ENCODE data around the gene RFTN1.

RFTN1 gene

GRCh38 chr3:16373341-16373946, 140.1 kb downstream of the RFTN1 start:
- no peak for DNase-seq

- DNase-seq = no peak
Measured at GRCh38 chr3:16372362-16373292, 140.9 kb downstream of the RFTN1 start.

- no peak for DNase-seq
Measured at GRCh38 chr3:16370872-16371740, 142.4 kb downstream of the RFTN1 start.

GRCh38 chr3:16370503-16370871, 143.0 kb downstream of the RFTN1 start:
- no peak for DNase-seq

GRCh38 chr3:16369885-16370284, 143.6 kb downstream of the RFTN1 start:
- DNase-seq = no peak

- no peak for DNase-seq
Measured at GRCh38 chr3:16369276-16369675, 144.2 kb downstream of the RFTN1 start.

GRCh38 chr3:16366581-16366980, 146.9 kb downstream of the RFTN1 start:
- DNase-seq = no peak

GRCh38 chr3:16365491-16366128, 147.9 kb downstream of the RFTN1 start:
- no peak for DNase-seq

GRCh38 chr3:16364963-16365362, 148.5 kb downstream of the RFTN1 start:
- DNase-seq = no peak

- no peak for DNase-seq
Measured at GRCh38 chr3:16364323-16364722, 149.2 kb downstream of the RFTN1 start.

GRCh38 chr3:16363636-16364035, 149.9 kb downstream of the RFTN1 start:
- no peak for DNase-seq

- no peak for DNase-seq
Measured at GRCh38 chr3:16362770-16363169, 150.7 kb downstream of the RFTN1 start.

GRCh38 chr3:16361087-16361486, 152.4 kb downstream of the RFTN1 start:
- no peak for DNase-seq

GRCh38 chr3:16359331-16359730, 154.2 kb downstream of the RFTN1 start:
- no peak for DNase-seq

- DNase-seq = no peak
Measured at GRCh38 chr3:16358336-16358735, 155.2 kb downstream of the RFTN1 start.

- no peak for DNase-seq
Measured at GRCh38 chr3:16357186-16358121, 156.0 kb downstream of the RFTN1 start.

GRCh38 chr3:16355828-16356227, 157.7 kb downstream of the RFTN1 start:
- DNase-seq = no peak

- no peak for DNase-seq
Measured at GRCh38 chr3:16354291-16354690, 159.2 kb downstream of the RFTN1 start.

- DNase-seq = no peak
Measured at GRCh38 chr3:16352428-16352827, 161.1 kb downstream of the RFTN1 start.

- no peak for DNase-seq
Measured at GRCh38 chr3:16350597-16351318, 162.7 kb downstream of the RFTN1 start.

- DNase-seq = no peak
Measured at GRCh38 chr3:16349986-16350596, 163.4 kb downstream of the RFTN1 start.
